NB4 (cell line): ENCODE measurements around the gene NOP56.
A peak's percentile ranks its signal among the peaks of the same experiment; 100 is the strongest.

Experiments
- DNase-seq: peaks from one replicate; pipeline ENCODE4 v3.0.0; 2010; ENCODE audit warnings: low read depth
- H3K4me3 ChIP-seq: one replicate; pipeline ENCODE4 v1.5.1; 2011; ENCODE audit warnings: mild to moderate bottlenecking, low read depth, low read length, moderate library complexity
- MYC ChIP-seq: IDR thresholded peaks from 2 replicates; pipeline ENCODE4 v1.6.1; 2011; ENCODE audit warnings: low read depth, low read length
- POLR2A ChIP-seq: IDR thresholded peaks from 2 replicates; pipeline ENCODE4 v1.6.1; 2011; ENCODE audit warnings: mild to moderate bottlenecking; ENCODE audit not compliant: insufficient read length; ENCODE audit errors: extremely low read depth
- TF ChIP-seq, protein P1 (sequence below): IDR thresholded peaks from 2 replicates; pipeline ENCODE4 v1.6.1; 2011; ENCODE audit warnings: low read depth, low read length
- TF ChIP-seq, protein P2 (sequence below): IDR thresholded peaks from one replicate; pipeline ENCODE4 v1.5.1; 2012; ENCODE audit warnings: low read depth, low read length

NOP56 gene

DNA sequence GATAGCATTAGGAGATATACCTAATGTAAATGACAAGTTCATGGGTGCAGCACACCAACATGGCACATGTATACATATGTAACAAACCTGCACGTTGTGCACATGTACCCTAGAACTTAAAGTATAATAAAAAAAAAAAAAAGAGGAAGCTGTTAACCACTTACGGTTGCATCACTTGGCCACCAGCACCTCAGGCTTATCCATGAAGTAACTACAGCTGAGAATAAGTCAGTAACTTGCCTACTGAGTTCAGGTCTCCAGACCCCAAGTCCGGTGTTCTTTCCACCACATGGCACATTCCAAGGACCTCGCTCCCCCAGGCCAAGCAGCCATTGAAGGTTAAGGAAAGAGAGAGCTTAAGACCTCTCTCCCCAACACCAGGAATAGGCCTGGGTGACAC lies 32.4 kb downstream of the NOP56 start:
- DNase-seq = peak; percentile 95
- peak overlapping the region; percentile 49 for H3K4me3 ChIP-seq
- TF ChIP-seq MYC = peak; percentile 82; the same call in 1 of the 2 replicates
- TF ChIP-seq, protein P1, sequence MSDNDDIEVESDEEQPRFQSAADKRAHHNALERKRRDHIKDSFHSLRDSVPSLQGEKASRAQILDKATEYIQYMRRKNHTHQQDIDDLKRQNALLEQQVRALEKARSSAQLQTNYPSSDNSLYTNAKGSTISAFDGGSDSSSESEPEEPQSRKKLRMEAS = peak; percentile 58; the same call in 1 of the 2 replicates

DNA sequence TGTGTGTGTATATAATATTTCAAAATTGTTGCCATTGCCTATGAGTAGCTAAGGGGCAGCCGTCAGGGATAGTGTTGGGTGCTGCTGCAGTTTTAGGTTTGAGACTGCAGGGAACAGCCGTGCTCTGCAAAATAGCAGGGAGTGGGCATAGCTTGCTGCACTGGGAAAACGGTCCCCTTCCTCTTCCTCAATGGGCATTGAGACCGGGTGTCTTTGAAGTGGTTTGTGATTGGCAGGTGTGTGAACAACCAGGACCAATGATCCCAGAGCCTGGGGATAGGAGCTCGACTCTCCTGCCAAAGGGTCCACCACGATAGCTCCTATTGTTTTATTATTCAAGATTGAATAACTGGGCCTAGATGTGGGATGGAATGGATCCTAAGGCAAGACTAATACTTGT lies 35.1 kb downstream of the NOP56 start:
- TF ChIP-seq, protein P2, sequence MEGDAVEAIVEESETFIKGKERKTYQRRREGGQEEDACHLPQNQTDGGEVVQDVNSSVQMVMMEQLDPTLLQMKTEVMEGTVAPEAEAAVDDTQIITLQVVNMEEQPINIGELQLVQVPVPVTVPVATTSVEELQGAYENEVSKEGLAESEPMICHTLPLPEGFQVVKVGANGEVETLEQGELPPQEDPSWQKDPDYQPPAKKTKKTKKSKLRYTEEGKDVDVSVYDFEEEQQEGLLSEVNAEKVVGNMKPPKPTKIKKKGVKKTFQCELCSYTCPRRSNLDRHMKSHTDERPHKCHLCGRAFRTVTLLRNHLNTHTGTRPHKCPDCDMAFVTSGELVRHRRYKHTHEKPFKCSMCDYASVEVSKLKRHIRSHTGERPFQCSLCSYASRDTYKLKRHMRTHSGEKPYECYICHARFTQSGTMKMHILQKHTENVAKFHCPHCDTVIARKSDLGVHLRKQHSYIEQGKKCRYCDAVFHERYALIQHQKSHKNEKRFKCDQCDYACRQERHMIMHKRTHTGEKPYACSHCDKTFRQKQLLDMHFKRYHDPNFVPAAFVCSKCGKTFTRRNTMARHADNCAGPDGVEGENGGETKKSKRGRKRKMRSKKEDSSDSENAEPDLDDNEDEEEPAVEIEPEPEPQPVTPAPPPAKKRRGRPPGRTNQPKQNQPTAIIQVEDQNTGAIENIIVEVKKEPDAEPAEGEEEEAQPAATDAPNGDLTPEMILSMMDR = no peak
- TF ChIP-seq MYC (no peak), POLR2A (no peak)
- TF ChIP-seq, protein P1 = peak; percentile 30; the same call in 1 of the 2 replicates
- no peak overlapping the region for H3K4me3 ChIP-seq
- no peak for DNase-seq

DNA sequence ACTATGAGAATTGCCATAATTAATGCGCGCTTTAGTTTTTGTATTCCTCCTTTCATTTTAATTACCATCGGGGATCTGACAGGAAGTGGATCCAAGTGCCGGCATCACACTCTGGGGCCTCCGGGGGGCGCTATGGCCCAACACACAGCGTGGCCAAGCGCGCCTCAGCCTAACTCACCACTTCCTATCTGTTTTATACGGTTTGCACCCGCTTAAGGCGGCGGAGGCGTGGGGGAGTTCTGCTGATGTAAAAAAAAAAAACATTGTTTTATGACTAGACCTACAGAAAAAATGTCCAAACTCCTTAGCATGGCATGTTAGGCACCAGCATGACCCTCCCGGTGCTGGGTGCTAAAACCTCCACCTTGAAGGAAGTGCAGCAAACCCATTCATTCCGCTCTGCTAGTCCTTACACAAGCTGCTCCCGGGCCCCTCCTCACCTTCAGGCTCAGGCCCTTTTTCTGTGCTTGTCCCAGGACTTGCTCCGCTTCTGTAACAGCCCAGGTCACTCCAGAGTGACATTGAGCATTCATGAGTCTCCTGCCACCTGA lies 35.7 kb downstream of the NOP56 start:
- TF ChIP-seq, protein P1 = peak; percentile 83
- TF ChIP-seq POLR2A (peak; percentile 11), MYC (peak; percentile 93)
- TF ChIP-seq, protein P2 = peak; percentile 95
- peak overlapping the region; percentile 8 for H3K4me3 ChIP-seq
- DNase-seq = peak; percentile 95

DNA sequence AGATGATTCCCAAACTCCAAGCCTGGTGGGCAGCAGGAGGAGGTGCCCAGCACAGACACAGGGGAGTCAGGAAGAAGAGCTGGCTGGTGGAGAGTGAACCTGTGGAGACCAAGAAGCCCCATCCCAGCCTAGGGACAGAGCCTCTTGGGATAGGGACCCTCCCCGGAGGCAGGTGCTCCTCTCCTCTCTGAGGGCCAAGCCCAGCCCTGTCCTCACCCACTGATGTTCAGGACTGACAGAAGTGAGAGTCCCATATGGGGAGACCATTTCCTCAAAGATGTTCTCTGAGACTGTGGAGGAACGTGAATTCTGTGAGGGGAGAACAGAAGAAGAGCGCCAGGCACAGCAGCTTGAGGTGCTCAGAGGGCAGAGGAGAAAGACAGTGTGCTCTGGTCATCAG lies 37.8 kb downstream of the NOP56 start:
- no peak for DNase-seq
- TF ChIP-seq, protein P2 = no peak
- TF ChIP-seq MYC = no peak
- TF ChIP-seq, protein P1 = no peak
- no peak for TF ChIP-seq POLR2A
- no peak overlapping the region for H3K4me3 ChIP-seq

DNA sequence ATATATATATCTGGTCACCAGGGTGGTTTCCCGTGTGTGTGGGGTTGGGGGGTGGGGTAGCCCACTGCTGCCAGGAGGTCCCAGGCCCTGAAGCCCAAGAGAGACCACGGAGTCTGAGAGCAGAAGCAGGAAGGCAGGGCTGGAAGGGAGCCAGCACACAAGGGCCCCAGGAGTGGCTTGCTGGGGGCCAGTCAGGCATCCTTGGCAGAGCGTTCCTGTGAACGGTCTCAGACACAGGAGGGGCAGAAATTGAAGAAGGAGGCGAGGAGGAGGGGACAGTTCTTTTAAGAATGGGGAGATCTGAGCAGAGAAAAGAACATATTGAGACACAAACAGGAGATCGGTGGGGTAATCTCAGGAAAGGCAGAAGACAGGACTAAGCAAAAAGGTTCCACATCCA lies 38.3 kb downstream of the NOP56 start:
- no peak for TF ChIP-seq POLR2A
- no peak for TF ChIP-seq MYC
- TF ChIP-seq, protein P2 = no peak
- TF ChIP-seq, protein P1 = no peak
- H3K4me3 ChIP-seq = no peak overlapping the region
- DNase-seq = no peak

DNA sequence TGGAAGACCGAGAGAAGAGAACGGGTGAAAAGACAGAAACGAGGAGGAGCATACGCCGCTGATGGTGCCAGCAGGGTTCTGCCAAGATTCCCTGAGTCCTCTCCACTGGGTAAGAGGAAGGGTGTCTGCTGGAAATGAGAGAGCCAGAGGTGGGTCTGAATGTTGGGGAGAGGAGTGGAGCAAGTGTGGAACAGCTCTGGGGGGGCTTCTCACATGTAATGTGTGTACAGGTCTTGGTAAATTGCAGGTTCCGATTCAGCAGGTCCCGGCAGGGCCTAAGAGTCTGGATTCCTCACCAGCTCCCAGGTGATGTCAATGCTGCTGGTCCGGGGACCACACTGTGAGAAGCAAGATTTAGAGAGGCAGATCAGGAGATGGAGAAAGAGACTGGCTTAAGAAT lies 38.7 kb downstream of the NOP56 start:
- H3K4me3 ChIP-seq = no peak overlapping the region
- TF ChIP-seq, protein P1 = no peak
- no peak for TF ChIP-seq MYC
- TF ChIP-seq, protein P2 = no peak
- no peak for DNase-seq
